Choroid plexus epithelial cell (primary cell): ENCODE results near the gene TTC3.

Source experiments
- DNase-seq: peaks from one replicate; pipeline ENCODE4 v3.0.0-alpha.2; 2010; ENCODE audit warnings: low read depth
- H3K4me3 ChIP-seq: 2 replicates; pipeline ENCODE4 v1.5.1; 2011; ENCODE audit warnings: low read depth, mild to moderate bottlenecking, control low read depth, low read length, moderate library complexity
- TF ChIP-seq, protein P1 (sequence below): conservative IDR thresholded peaks from 2 replicates; pipeline ENCODE4 v1.5.1; 2011; ENCODE audit warnings: low read depth, mild to moderate bottlenecking, control low read depth, inconsistent platforms, low read length, moderate library complexity

The TTC3 gene

DNA sequence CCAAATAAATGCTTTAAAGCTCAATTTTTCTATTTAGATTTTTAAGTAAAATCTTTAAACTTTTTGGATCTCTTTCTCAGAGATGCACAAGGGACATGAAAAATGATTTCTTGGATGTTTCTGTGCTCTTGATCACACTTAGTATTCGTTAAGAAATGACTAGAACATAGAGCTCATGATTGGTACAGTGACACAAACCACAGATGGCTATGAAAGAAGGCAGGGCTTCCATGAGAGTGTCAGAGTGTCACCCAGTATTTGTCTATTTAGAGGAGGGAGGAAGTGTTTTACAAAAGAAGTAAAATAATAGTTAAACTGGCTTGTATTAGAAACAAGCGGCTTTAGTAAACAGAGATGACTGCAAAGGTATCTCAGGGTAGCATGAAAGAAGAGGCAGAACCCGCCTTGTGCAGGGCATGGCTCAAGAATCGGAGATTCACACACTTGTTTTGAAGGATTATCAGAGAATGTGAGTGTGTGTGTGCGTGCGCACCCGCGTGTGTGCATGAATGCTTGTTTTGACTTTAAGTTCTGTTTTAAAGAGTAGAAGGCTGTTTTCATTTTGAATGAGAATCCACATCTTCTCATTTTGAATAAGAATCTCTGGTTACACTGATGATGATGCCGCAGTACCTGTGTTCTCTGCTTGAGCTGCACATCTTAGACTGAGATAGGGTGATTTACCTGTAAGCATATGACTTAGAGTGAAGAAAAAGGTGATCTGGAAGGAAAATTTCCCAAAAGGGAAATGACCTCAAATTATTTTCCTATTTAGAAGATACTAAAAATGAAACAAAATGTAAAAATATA, 111.9 kb downstream of the TTC3 start:
- no peak overlapping the region for H3K4me3 ChIP-seq
- DNase-seq: no peak
- TF ChIP-seq, protein P1, sequence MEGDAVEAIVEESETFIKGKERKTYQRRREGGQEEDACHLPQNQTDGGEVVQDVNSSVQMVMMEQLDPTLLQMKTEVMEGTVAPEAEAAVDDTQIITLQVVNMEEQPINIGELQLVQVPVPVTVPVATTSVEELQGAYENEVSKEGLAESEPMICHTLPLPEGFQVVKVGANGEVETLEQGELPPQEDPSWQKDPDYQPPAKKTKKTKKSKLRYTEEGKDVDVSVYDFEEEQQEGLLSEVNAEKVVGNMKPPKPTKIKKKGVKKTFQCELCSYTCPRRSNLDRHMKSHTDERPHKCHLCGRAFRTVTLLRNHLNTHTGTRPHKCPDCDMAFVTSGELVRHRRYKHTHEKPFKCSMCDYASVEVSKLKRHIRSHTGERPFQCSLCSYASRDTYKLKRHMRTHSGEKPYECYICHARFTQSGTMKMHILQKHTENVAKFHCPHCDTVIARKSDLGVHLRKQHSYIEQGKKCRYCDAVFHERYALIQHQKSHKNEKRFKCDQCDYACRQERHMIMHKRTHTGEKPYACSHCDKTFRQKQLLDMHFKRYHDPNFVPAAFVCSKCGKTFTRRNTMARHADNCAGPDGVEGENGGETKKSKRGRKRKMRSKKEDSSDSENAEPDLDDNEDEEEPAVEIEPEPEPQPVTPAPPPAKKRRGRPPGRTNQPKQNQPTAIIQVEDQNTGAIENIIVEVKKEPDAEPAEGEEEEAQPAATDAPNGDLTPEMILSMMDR: no peak

DNA sequence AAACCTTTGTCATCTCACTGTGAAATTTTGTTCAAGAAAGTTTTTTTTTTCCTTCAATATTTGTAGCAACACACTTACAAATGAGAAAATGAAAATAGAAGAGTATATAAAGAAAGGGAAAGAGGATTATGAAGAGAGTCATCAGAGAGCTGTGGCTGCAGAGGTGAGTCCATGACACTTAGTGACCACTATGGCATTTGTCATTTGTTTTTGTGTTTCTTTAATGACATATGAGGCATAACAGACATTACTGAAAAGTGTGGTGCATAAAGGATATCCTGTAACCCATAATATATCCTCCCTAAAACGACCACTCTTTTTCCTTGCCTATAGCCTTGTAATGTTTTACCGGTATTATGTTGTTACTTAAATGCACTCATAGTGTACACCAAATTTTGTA, 113.9 kb downstream of the TTC3 start:
- TF ChIP-seq, protein P1: no peak
- DNase-seq: no peak
- H3K4me3 ChIP-seq: no peak overlapping the region

DNA sequence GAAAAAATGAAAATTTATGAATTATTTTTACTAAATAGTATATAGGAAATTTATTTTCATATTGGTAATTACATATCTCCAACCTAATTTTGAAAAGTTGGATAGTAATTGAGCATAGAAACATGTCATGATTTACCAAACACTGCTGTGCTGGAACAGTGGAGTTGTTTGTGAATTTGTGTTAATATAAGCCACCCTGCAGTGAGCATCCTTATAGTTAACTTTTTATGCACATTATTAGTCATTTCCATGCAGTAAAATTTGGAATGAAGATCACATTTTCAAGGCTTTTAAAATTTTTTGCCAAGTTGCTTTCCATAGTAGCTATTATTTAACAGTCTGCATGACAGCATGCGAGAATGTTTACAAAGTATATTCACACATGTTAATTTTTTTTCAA, 115.8 kb downstream of the TTC3 start:
- TF ChIP-seq, protein P1: no peak
- H3K4me3 ChIP-seq: no peak overlapping the region

DNA sequence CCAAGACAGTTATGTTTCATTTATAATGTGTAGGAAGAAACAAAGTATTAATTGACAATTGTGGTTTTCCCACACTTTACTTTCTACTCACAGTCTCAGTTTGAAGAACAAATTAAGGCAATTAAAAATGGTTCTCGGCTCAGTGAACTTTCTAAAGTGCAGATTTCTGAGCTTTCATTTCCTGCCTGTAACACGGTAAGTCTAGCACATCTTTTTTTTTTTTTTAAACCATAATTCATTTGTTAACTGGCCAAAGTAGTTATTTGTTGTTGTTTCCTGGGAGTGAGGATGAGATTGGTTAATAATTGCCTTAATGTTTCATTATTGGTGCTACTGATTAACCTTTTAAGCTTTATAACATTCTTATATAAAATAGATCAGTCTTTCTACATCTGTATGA, 119.0 kb downstream of the TTC3 start:
- TF ChIP-seq, protein P1: no peak
- H3K4me3 ChIP-seq: no peak overlapping the region
- DNase-seq: no peak

More for the DNA sequence above, 115.8 kb downstream of the TTC3 start:
- DNase-seq: no peak

DNA sequence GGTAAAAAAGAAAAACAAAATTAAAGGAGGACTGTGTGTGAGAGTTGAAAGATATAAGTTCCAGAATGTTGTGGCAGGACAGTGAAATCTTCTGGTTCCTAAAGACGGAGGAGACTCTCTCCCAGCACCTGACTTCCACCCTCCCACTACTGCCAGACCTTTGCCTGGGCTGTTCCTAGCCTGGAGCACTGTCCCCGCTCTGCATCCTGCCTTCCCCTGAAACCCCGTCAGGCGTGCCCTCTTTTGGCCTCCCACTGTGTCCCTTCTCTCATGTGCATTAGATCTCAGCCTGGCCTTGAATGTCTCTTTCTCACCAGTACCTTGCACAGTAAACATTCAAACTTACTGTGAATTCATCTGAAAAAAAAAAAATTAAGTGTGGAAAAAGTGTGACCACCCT, 120.0 kb downstream of the TTC3 start:
- H3K4me3 ChIP-seq: no peak overlapping the region
- no peak for DNase-seq
- TF ChIP-seq, protein P1: no peak

DNA sequence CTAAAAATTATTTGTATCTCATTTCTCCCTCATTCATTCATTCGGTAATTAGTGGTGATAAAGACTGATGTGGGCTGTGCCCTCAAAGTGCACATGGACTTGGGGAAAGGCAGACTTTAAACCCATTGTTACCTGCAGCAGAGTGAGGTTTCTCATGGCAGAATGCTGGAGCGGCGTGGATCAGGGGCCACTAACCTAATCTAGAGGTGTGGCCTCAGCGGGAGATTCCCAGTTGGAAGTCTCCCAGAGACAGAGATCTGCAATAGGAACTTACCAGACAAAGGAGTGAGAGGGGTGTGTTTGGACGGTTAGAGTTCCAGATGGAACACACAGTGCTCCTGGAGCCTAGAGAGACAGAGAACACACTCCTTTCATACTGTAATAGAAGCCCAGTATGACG, 120.6 kb downstream of the TTC3 start:
- no peak overlapping the region for H3K4me3 ChIP-seq
- TF ChIP-seq, protein P1: no peak
- no peak for DNase-seq

DNA sequence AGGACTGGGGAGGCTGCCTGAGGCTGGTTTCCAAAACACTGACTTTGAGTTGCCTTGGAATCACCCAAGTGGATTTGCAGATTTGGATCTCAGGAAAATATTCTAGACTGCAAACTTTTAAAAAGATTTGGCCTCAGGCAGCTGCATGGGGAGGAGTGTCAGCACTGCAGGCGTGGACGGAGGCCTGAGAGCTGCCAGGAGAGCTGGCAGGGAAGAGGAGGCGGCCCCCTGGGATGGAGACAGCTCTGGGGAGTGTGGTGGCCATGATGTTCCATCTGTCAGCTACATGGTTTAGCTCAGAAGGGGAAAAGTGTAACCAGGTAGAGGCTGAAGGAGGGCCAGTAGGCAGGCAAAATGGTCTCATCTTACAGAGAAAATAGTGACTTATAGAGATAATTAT, 122.0 kb downstream of the TTC3 start:
- no peak for DNase-seq
- TF ChIP-seq, protein P1: no peak
- no peak overlapping the region for H3K4me3 ChIP-seq
